Uterus (tissue), 2 donors: ENCODE results near the gene HSCB.

ENCODE experiments used
- POLR2A ChIP-seq, 2 donors: fragments of 450-650 bp; IDR thresholded peaks; one replicate each; pipeline ENCODE4 v1.6.1; 2016; ENCODE audit warnings: antibody characterized with exemption in 2 of 2, mild to moderate bottlenecking in 1 of 2, moderate library complexity in 1 of 2
- TF ChIP-seq, protein P1 (sequence below), 4 experiments: fragments of 200-600 bp in 2 of 4; fragments of 450-650 bp in 2 of 4; sonication (generic) in 2 of 4; IDR thresholded peaks; one replicate each; pipeline ENCODE4 v1.5.1; 2016 to 2019; ENCODE audit warnings: antibody characterized with exemption in 4 of 4, mild to moderate bottlenecking in 2 of 4, moderate library complexity in 1 of 4

GRCh38 chr22:28742562-28742962 lies 723 bp downstream of the HSCB start:
- TF ChIP-seq, protein P1, sequence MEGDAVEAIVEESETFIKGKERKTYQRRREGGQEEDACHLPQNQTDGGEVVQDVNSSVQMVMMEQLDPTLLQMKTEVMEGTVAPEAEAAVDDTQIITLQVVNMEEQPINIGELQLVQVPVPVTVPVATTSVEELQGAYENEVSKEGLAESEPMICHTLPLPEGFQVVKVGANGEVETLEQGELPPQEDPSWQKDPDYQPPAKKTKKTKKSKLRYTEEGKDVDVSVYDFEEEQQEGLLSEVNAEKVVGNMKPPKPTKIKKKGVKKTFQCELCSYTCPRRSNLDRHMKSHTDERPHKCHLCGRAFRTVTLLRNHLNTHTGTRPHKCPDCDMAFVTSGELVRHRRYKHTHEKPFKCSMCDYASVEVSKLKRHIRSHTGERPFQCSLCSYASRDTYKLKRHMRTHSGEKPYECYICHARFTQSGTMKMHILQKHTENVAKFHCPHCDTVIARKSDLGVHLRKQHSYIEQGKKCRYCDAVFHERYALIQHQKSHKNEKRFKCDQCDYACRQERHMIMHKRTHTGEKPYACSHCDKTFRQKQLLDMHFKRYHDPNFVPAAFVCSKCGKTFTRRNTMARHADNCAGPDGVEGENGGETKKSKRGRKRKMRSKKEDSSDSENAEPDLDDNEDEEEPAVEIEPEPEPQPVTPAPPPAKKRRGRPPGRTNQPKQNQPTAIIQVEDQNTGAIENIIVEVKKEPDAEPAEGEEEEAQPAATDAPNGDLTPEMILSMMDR (IDR thresholded peaks at IDR 0.05) = no peak
- TF ChIP-seq POLR2A (IDR thresholded peaks at IDR 0.05) = no peak
